HG03457 (cell line): ENCODE data around the gene ERCC1.
A peak's percentile ranks its signal among the peaks of the same experiment; 100 is the strongest.

Experiments used
- ATAC-seq: cut with Tn5 transposase; IDR thresholded peaks from one replicate; pipeline ENCODE4 v1.9.1; 2021; ENCODE audit warnings: moderate number of reproducible peaks; ENCODE audit not compliant: unreplicated experiment

ERCC1 gene

DNA sequence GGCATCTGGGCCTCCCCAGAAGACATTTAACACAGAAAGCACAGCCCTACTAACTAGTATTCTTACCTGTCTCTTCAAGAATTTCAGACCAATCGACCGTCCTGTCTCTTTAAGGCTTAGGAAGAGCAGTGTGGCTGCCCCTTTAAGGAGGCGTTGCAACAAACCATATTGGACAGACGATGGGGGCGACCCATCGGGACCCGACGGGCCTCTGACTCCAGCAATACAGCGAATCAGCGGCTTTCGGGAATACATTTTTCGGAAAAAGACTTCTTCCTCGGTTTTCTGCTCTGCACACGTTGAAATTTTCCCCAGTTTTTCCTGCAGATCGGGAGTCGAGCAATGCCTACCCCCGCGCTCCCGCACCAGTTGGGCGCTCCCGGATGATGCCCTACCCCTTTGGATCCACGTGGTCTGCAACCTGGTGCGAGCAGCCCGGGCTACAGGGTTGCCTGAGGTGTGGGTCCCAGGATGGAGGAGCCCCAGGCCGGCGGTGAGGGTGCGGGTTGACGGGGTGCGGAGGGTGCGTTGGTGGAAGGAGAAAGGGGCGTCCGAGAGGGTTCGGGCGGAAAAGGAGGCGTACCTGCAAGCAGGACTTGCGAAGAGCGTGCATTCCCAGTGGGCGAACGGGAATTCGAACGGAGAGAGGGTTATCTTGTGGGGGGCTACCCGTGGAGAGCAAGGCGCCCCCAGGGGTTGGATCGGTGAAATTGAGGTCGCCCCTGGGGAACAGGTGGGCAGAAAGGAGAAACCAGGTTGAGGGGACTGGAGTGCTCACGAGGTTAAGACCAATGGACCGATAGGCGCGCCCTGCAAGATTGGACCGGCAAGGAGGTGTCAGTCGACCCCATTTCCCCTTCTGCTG lies 17.3 kb downstream of the ERCC1 start, which contains the start of gene POLR1G:
TSS of gene POLR1G (plus strand) at position 419 of the 865 bp plus-strand sequence. CDS start at position 472, 53 bp downstream.
- peak; percentile 33 for ATAC-seq

DNA sequence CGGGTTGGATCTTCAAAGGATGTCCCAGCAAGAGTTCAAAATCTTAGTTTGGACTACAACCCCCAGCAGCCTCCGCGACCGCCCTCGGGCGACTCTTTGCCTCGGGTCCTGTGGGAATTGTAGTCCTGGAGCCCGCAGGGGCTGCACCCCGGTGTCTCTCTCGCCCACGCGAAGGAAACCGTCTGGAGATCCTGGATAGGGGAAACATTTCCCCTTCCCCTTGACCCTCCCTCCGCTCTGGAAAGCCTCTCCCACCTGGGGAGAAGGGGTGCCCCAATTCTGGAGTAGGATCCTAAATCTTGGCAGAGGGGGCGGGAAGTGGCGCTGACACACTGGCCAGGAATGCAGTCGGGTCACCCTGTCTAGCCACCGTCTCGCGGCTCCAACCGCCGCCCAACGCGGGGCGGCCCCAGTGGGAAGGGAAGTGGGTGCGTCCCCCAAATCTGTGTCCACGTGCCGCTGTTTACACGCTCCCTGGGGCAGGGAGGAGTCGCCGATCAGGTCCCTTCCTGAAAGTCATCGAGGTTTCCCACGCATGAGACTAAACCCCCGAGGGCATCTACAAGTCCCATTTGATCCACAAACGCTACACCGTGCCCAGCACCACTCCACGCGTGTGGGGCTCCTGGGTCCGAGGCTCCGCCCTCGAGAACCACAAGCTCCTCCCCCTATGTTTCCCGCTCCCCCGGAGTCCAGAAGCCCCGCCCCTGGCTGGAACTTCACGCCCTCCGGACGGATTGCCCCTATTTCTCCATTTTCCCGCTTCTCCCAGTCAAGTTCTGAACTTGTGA lies 18.1 kb downstream of the ERCC1 start:
- peak; percentile 35 for ATAC-seq

DNA sequence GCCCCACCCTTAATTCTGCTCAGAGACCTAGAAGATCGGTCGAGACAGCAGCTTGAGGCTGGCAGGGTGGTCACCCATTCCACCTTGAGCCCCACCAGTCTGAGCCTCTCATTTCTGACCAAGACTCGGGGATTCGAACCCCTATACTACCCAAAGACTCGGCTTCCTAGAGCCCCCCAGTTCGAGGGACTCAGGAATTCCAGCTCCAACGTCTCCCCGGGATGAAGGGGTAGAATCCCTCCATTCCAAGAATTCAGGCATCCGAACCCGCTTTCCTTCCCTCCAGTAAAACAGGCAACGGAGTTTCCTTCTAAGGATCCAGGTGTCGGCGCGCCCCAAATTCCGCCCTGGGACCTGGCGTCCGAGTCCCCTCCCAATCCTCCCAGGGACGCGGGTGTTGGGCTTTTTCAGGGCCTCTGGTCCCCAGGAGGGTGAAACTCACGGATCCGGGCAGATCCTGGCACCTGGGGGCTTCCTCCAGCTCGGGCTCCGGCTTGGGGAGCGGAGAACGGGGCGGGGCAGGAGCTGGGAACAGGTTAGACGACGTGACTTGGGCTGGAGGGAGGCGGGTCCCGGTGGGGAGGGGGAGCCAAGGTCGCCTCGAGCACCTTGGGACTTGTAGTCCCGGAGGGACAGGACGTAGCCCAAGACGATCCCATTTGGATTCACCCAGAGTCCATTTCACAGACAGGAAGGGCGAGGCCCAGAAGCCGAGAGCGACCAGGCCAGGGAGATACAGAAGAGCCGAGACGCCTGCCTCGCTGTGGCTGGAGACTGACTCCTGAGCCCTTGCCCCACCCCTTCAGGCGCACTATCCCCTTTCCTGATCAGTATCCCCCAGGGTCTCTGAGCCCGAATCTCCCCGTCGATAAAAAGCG lies 18.9 kb downstream of the ERCC1 start, which contains the start of gene PPP1R13L:
TSS of gene PPP1R13L (minus strand) at position 513 of the 878 bp plus-strand sequence. CDS start 6,751 bp downstream, outside the sequence.
- ATAC-seq, result peak; percentile 12

DNA sequence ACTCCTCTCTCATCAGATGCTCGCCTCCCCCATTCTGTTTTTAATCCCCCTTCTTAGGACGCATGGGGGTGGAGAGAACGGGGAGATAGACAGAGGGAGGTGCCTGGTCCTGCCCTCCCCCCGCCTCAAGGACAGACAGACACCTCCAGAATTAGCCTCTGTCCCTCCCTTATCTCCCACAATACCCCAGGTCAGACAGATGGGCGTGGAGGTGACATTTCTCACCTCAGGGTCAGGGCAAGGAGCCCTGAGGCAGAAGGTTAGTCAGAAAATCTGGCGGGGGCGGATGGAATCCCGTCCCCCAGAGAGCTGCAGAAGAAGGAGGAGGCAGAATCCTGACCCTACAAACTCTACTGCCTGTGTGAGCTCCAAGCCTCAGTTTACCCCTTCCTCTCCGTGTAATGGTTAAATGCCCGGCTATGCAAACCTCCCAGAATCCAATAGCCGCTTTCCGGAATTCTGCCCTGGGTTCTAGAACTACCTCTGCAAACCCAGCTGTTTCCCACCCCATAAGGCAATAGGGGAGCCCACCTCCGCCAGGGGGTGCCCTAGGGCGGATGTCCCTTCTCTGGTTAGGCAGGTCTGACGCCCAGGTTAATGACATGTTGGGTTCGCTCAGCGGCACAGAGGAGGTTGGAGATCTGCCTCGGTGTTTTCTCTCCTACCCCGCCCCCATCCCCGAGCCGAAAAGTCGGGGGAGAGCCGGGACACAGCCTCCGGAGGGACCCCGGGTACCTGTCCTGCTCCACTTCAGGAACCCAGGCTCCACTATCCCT lies 19.7 kb downstream of the ERCC1 start:
- no peak for ATAC-seq

DNA sequence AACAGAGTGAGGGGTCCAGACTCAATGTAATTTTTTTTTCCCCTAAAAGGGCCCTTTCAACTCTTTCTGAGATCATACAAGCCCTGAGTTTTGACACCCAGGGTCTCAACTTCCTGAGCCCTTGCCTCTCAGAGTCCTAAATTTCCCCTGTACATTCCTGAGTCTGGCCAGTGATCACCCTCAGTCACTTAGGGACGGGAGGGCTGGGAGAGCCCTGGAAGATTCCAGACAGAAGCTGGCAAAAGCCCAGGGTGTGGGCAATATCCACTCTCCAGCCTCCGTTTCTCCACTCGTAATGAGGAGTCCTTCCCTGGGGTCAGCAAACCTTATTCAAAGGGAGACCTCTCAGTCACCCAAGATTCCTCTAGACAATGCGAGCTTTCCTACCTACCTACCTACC lies 20.4 kb downstream of the ERCC1 start:
- no peak for ATAC-seq

DNA sequence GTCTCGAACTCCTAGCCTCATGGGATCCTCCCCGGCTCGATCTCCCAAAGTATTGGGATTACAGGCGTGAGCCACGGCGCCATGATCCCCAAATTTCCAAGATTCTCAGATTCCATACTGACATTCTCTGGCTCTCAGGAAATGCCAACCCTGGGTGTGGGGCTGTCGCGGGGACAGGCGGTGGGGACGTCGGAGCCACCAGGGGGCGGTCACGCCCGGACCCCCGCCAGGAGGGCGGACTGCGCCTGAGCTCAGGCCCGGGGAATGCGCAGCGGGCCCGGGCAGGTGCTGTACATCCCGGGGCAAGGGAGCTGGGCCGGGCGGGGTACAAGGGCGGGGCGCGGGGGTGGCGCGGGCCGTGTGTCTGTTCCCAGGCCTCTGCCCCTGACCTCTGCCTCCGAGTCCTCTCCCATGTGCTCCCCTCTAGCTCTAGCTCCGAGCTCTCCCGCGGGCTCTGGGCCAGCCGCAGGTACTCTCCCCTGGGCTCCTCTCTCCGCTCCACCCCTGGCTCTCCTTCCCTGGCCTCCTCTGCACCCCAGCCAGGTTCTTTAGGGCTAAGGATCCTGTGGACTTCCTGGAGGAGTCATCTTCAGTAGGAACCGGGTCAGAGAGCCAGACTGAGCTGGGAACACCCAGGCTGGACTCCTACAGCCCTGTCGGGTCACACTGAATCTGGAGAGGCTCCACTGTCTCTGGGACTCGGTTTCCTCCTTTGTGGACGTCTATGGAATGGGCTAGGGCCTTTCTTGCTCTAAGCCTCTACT lies 21.2 kb downstream of the ERCC1 start:
- no peak for ATAC-seq

DNA sequence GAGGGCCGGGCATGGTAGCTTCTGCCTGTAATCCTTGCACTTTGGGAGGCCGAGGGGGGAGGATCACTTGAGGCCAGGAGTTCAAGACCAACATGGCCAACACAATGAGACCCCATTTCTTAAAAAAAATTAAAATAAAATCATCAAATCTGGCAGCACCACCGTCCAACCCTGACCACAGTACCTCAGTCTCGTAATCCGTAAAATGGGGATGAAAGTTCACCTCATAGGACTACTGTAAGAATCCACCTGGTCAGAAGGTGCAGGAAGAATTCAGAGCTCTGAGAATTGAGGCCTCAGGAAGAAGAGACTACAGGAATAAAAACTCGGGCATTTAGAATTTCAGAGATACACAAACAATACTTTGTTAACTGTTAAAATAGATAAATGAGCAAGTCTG lies 21.9 kb downstream of the ERCC1 start:
- ATAC-seq, result no peak

DNA sequence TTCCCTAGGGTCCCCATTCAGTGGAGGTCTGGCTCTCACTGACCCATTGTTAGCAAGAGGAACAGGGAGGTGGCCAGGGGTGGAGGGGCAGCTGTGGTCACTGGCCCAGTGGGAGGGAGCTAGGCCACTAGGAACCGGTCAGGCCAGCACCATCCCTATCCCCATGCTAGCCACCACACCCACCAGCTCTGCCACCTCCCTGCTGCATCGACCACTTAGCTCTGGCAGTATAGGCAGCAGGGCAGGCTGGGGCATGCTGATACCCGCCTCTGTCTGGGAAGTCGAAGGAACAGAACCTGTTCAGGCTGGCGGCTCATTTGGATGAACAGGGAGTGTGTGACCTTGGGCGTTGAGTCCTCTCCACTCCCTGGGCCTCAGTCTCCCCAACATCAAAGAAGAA lies 23.5 kb downstream of the ERCC1 start:
- no peak for ATAC-seq

DNA sequence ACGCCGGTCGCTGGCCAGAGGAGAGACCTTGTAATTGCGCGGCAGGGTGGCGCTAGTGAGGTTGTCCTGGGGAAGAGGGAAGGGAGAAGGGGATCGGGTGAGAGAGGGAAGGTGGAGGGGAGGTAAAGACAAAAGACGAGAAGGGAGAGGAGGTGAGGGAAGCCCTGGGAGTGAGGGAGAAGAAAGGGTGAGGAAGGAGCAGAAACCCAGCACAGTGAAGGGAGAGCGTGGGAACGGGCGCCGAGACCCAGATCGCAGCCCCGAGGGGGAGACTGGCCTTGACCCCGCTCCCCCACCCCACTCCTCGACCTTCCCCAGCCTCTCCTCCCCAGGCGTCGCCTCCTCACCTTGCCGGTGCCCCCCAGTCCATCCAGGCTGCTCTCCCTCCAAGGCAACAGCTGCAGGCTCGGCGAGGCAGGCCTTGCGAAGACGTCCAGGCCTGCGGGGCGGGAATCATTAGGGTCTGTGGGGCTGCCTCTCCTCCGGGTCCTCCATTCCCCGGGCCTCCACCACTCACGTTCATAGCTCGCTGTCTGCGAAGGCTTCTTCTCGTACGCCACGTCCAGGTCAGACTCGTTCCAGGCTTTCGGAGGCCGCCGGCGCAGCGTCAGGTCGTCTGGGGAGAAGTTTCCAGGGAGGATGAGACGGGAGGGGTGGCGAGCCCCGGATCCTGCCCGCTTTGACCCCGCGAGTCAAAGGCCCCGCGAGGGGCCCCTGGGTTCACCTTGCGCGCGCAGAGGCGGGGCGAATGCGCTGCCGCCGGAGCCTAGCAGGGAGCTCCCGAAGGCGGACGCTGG lies 27.7 kb downstream of the ERCC1 start:
- ATAC-seq, result no peak

DNA sequence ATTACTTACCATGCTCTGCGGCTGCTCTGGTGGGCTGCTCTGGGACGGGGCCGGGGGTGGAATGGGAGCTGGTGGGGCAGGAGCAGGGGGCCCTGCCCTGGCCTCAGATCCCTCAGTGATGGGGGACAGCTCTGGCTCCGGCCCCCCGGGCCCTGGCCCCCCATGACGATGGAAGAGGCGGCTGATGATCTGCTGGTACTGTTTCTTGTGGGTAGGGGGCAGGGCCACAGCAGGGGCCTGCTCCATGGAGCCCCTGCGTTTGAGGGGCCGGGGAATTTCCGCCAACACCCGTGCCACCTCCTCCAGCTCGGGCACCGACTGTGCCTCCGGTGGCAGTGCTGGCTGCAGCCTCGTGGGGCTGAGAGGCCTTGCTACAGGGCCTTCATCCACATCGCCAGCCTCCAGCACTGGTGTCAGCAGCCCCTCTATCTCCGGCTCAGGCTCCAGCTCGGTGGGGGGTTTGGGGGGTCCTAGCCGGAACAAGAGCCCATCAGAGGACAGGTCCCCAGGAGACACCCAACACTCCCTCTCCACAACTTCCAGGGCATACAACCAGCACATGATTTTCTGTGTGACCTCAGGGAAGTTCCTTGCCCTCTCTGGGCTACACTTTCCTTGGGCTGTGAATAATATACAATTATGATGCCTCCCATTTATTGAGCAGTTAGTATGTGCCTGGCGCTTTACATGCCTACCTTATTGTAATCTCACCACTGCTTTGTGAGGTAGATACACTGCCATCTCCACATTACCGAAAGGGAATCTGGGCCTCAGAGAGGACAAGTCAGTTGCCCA lies 31.6 kb downstream of the ERCC1 start:
- ATAC-seq, result no peak

DNA sequence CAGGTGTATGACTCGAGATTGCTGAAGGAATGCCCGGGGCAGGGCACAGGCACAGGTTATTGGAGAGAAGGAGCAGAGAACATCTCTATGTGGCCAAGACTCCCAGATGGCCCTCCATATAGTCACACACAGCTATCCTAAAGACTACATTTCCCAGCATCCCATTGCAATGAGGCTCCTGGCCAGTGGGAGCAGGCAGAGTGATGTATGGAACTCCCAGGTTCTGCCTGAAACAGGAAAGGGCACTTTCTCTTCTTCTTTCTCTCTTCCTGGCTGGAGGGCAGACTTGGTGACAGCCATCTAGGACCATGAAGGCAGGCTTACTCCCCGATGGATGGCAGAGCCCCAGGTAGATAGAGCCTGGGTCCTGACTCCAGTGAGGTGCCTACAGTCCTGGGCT lies 32.4 kb downstream of the ERCC1 start:
- ATAC-seq, result no peak

DNA sequence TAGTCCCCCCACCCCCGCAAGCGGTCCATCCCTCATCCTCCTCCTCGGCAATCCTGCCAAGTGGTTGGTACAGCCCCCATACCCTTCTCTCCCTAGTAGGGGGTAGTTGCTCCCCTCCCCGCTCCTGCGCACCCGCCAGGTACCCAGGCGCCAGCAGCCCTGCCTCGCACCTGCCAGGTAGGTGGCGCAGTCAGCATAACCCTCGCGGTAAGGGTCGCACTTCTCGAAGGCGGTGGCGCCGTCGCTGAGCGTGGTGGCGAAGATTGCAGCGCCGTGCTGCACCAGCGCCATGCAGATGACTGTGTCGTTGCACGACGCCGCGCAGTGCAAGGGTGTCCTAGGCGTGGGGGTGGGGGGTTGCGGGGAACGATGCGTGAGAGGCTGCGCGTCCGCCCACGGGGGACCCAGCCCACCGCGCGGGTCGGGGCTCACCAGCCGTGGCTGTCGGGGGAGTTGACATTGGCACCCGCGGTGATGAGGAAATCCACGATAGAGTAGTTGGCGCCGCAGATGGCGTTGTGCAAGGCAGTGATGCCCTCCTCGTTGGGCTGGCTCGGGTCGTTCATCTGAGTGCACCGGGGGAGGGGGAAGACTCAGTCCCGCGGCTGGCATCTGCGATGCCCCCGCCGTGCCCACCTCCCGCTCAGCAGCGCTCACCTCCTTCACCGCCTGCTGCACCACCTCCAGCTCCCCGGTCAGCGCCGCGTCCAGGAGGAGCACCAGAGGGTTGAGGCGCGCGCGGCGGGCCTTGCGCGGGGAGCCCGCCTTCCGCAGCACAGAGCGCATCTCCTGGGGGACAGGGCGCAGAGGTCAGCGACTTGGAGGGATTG lies 38.1 kb downstream of the ERCC1 start:
- ATAC-seq, result no peak

DNA sequence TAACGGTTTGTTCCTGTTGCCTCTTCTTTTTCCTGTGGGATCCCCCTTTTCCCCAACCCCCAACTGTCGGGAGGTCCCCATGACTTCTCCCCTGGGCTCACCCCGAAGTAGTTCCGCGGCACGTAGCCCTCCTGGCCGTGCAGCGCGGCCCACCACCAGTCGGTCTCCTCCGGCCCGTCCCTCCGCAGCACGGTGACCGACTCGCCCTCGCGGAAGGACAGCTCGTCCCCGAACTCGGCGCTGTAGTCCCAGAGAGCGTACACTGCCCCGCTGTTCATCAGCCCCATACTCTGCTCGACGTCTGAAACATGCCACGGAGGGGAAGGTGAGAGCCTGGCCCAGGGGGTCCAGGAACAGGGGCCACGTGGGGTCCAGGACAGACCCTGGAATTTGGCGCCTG lies 41.3 kb downstream of the ERCC1 start:
- ATAC-seq, result no peak

DNA sequence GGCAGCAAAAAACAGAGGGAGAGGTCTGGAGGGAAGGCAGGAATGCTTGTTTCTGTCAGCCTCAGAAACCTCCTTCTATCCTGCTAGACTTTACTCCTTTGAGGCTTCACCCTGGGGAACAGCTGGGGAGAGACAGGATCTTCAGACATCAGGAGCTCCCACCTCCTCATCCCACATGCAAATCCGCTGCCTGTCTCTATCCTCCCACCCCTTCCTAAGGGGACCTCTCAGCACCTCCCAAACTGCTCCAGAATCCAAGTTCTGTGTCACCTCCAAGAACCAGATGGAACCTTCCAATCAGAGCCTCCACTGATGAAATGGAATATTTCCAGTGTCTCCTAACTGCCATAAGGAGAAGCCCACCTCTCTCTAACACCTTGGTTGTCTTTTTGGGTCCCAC lies 43.6 kb downstream of the ERCC1 start:
- no peak for ATAC-seq

DNA sequence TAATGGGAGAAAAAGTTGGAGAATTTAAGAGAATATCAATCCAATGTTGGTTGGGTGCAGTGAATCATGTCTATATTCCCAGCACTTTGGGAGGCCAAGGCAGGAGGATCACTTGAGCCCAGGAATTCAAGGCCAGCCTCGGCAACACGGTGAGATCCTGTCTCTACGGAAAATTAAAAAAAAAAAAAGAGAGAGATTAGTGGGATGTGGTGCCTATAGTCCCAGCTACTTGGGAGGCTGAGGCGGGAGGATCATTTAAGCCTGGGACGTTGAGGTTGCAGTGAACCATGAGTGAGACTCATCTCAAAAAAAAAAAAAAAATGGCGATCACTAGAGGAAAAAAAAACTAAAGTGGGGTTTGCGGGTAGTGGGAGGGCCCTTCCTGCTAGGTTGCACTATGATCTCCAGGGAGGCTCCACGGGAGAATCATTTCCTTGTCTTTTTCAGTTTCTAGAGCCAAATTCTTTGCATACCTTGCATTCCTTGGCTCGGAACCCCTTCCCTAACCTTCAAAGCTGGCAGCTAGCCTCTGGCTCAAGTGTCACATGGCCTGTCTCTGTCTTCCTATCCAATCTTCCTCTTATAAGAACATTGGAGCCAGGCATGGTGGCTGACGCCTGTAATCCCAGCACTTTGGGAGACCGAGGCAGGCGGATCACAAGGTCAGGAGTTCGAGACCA lies 47.5 kb downstream of the ERCC1 start:
- no peak for ATAC-seq
